HG02852 (cell line): ENCODE data around the gene TIAM2.
A peak's percentile ranks its signal among the peaks of the same experiment; 100 is the strongest.
"Not testable (repeated sequence)": the region's sequence is repeated elsewhere in the genome, so short reads cannot be mapped to it uniquely, and the experiment has no call there.

Source experiments
- ATAC-seq: cut with Tn5 transposase; IDR thresholded peaks from one replicate; pipeline ENCODE4 v1.9.1; 2021; ENCODE audit warnings: mild to moderate bottlenecking, moderate library complexity; ENCODE audit not compliant: unreplicated experiment

The TIAM2 gene

GRCh38 chr6:154995254-154996015, at the start of gene TIAM2:
TSS of gene TIAM2 (plus strand) at chr6:154995315. CDS start at chr6:155129224, 133,909 bp downstream.
- ATAC-seq: no peak

- no peak for ATAC-seq
Observed at GRCh38 chr6:154950979-154951344, 44.2 kb upstream of the TIAM2 start.

DNA sequence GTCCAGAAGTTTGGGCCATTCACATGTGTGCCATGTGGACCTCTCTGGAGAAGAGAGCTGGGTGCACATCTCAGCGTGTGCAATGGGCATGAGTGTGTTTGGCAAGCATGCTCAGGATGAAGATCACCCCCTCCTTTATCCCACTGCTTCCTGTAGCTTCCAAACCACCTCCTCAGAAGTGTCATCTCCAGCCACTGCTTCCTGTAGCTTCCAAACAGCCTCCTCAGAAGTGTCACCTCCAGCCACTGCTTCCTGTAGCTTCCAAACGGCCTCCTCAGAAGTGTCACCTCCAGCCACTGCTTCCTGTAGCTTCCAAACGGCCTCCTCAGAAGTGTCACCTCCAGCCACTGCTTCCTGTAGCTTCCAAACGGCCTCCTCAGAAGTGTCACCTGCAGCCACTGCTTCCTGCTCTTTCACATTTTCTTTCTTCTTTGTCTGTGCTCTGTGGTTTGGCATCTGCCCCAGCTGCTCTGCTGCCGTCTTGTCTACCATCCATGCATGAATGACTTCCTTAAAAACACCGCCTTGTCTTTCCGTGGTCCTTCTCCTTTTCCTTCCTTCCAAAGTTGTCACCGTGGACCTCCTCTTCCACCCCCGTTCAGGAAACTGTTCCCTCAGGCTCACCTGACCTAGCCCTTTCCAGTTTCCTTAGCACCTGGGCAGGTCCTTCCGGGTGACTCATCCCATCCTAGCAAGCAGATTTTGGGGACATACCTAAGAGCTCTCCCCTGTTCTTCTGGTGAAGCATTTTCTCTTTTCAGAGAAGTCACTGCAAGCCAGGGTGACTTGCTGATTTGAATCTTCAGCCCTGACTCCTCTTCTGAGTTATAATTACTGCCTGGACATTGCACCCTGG, 43.5 kb upstream of the TIAM2 start:
- peak; percentile 88 for ATAC-seq

- no peak for ATAC-seq
Observed at GRCh38 chr6:154953644-154954043, 41.5 kb upstream of the TIAM2 start.

DNA sequence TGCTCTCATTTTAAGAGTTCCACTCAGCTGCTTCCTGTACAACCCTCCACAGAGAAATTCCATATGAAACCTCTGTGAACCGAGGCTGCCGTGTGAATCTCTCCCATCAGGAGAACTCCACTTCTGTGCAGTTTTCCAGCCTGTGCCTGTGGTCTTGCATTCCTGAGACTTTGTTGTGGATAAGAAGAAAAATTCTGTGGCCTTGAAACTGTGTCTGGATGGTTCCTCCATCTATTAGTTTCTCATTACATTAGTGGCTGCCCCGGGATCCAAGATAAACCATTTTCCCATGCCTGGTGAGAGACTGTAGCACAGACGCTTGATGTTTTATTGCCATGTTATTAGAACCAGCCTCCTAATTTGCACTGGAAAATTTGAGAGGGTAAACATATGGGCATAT, 40.8 kb upstream of the TIAM2 start:
- no peak for ATAC-seq

GRCh38 chr6:154956771-154957522, 38.2 kb upstream of the TIAM2 start:
- ATAC-seq: no peak

- ATAC-seq: no peak
Observed at GRCh38 chr6:154958469-154958868, 36.6 kb upstream of the TIAM2 start.

GRCh38 chr6:154960299-154960843, 34.7 kb upstream of the TIAM2 start:
- ATAC-seq: no peak

DNA sequence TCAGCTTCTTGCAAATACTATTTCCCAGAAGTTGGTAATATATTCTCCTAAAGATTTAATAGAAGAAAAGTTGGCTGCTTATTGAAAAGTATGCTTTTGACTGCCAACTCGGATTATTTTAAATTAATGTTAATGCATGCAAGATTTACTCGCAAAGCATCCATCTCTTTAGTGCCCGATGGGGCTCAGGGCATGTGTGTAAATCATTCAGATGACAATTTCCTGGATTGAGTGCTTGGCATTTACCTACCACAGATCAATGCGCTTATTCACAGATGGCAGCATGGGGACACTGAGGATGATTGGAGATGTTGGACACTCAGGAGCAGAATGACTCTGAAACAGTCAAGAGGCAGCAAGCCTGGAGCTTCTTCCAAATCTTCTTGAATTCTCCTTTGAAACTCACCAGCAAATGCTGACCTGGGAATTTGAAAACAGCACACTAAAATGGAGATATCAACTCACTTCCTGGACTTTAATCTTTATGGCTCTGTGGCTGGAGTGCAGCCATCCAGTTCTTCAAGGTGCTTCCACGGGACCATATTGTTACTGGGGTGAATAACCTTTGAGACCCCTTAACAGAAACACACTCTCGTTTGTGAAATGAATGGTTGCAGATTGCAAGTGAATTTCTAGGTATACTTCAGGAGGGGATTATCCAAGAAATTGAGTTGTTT, 34.1 kb upstream of the TIAM2 start:
- no peak for ATAC-seq

- no peak for ATAC-seq
Observed at GRCh38 chr6:154962753-154963152, 32.4 kb upstream of the TIAM2 start.

DNA sequence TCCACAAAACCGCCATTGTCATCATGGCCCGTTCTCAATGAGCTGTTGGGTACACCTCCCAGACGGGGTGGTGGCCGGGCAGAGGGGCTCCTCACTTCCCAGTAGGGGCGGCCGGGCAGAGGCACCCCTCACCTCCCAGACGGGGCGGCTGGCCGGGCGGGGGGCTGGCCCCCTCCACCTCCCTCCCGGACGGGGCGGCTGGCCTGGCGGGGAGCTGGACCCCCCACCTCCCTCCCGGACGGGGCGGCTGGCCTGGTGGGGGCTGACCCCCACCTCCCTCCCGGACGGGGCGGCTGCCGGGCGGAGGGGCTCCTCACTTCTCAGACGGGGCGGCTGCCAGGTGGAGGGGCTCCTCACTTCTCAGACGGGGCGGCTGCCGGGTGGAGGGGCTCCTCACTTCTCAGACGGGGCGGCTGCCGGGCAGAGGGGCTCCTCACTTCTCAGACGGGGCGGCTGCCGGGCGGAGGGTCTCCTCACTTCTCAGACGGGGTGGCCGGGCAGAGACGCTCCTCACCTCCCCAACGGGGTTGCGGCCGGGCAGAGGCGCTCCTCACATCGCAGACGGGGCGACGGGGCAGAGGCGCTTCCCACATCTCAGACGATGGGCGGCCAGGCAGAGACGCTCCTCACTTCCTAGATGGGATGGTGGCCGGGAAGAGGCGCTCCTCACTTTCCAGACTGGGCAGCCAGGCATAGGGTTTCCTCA, 28.9 kb upstream of the TIAM2 start:
- ATAC-seq: not testable (repeated sequence)

DNA sequence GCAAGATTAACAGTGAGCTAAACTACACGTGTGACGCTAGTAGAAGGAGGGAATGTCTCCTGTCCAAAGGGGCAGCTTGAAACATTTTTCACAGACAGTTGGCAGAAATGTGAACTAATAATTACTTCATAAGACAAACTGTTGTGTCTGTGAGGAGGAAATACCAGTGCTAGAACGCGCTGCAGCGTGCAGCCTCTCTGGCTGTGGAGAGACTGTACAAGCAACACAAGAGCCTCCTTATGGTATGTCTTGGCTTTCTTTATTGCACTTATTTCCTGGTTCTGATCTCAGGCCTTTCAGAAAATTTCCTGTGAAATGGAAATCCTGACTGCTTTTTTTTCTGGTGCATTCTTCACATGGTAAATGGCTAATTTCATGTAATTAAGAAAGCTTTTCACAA, 25.3 kb upstream of the TIAM2 start:
- no peak for ATAC-seq

DNA sequence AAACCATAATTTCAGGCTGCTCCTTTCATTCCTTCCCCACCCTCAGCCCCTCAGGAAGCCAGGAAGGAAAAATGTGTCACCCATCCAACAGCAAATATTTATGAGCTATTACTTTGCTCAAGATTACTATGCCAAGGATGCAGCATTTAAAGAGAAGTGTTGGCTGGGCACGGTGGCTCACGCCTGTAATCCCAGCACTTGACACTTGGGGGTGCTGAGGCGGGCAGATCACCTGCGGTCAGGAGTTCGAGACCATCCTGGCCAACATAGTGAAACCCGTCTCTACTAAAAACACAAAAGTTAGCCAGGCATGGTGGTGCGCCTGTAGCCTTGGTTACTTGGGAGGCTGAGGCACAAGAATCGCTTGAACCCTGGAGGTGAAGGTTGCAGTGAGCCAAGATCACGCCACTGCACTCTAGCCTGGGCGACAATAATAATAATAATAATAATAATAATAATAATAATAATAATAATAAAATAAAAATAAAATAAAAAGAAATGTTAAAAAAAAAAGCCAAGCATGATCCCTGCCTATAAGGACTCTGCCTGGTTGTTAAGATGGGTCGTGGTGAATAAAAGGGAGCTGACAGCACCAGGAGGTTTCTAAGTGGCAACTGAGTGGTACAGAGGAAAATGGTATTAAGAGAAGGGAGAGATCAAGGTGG, 20.5 kb upstream of the TIAM2 start:
- ATAC-seq: no peak

DNA sequence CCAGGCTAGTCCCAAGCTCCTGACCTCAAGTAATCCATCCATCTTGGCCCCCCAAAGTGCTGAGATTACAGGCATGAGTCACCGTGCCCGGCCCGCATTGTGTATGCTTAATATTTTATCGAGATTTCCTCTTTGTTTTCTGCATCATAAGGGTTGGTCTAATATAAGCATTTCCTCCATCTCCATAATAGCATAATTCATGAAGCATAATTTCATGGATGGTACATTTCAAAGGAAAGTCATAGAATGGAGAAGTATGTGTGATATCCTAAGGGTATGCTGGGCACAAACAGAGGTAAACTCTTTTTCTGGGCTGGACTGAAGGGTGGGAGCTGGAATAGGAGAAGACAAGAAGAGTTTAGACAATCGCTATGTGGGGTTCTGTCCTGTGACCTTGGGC, 17.5 kb upstream of the TIAM2 start:
- no peak for ATAC-seq

GRCh38 chr6:154980273-154981078, 14.6 kb upstream of the TIAM2 start:
- ATAC-seq: no peak

DNA sequence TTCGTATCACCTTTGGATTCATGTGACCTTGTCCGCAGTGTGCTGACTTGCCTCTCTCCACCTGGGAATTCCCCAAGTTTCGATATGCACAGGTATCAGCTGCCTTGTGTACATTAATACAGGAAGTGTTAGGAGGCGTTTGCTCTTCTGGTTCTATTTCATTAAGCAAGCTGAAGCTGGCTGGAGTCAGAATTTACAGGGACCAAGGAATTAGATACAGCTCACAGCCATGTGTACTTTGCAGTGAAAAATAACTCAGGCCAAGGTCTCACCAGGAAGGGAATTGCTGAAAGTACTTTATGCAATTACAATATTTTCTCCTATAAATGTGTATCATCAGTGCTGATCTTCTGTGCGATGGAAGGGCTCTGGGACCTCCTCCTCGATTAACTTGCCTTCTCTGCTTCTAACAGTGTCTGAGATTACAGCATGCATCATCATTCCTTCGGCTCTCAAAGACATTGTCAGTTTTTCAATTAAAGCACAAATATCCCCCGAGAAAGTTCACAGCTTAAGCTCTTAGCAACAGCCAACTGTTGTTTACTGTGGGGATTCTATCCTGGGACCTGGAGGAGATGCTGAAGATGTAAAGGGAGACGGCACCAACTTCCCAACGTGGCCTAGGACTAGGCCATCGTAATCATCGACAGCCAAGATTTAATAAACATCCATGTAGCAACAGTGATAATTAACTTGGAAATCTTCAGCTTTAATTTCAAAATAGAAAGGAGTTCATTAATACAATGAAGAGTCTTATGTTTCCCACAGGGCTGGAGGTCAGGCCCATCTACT, 13.8 kb upstream of the TIAM2 start:
- peak; percentile 95 for ATAC-seq

DNA sequence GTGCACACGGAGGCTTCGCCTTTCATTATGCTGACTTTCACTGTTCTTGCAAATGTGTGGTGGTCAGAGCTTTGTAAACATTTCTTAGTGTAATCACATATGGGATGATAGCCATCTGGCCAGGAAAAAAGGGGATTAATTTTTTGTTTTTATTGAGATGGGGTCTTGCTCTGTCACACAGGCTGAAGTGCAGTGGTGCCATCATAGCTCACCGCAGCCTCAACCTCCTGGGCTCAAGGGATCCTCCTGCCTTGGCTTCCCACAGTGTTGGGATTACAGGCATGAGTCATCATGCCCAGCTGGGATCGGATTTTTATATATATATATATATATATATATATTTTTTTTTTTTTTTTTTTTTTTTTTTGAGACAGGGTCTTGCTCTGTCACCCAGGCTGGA, 11.0 kb upstream of the TIAM2 start:
- ATAC-seq: no peak

GRCh38 chr6:154986787-154987235, 8.3 kb upstream of the TIAM2 start:
- no peak for ATAC-seq
